GM10847 (cell line): ENCODE measurements around the gene REXO5.

ENCODE experiments used
- POLR2A ChIP-seq: IDR thresholded peaks from 2 replicates; pipeline ENCODE4 v1.6.1; 2011; ENCODE audit not compliant: insufficient read length; ENCODE audit errors: extremely low read depth

The REXO5 gene

GRCh38 chr16:20782470-20782869 is 23.9 kb upstream of the REXO5 start:
- TF ChIP-seq POLR2A = no peak

GRCh38 chr16:20784204-20784603 is 22.1 kb upstream of the REXO5 start:
- no peak for TF ChIP-seq POLR2A

- TF ChIP-seq POLR2A = no peak
Observed at GRCh38 chr16:20789130-20789529, 17.2 kb upstream of the REXO5 start.

DNA sequence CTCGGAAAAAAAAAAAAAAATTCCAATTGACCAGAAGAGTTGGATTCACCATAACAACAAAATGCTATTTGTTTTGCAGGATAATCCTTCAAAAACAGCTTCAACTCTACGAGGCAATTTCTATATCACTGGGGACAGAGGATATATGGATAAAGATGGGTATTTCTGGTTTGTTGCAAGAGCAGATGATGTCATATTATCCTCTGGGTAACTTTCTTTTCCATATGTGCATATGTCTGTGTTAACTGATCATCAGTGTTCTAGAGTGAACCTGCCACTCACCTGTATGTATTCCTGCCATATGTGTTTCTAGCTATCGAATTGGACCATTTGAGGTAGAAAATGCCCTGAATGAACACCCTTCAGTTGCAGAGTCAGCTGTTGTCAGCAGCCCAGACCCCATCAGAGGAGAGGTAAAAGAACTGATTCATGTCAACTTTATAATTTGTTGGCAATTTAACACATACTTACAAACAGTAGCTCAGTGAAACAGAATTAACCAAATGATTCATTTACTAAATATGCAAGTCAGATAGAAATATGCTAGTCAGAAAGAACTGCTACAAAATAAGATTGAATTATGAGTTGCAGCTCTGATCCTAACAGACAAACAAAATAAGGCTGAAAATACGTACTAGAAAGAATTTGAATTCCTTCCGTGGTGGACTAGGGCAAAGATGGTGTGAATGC is 14.3 kb upstream of the REXO5 start:
- TF ChIP-seq POLR2A = no peak

GRCh38 chr16:20798364-20798763 is 8.0 kb upstream of the REXO5 start:
- TF ChIP-seq POLR2A = no peak

GRCh38 chr16:20799599-20799998 is 6.7 kb upstream of the REXO5 start:
- TF ChIP-seq POLR2A = no peak

- no peak for TF ChIP-seq POLR2A
Observed at GRCh38 chr16:20801278-20801677, 5.0 kb upstream of the REXO5 start.

DNA sequence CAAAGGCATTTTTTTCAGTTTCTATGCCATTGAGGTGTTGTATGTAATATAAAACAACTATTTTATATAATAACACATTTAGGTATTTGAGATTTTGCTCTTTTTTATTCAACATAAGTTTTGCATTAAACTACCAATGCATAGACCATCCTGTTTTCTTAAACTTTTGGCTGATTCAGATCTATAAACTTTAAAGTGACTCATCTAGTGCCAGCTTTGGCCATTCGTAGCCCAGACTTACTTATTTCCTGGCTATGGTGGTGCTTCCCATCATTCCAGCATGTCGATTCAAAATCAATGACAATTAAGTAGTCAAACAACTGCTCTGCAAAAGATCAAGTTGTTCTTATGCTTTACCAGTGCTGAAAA is 3.2 kb upstream of the REXO5 start:
- no peak for TF ChIP-seq POLR2A

- no peak for TF ChIP-seq POLR2A
Observed at GRCh38 chr16:20803561-20804214, 2.6 kb upstream of the REXO5 start.

GRCh38 chr16:20807862-20808261 is 1.5 kb downstream of the REXO5 start:
- TF ChIP-seq POLR2A = no peak

GRCh38 chr16:20811889-20812439 is 5.6 kb downstream of the REXO5 start:
- no peak for TF ChIP-seq POLR2A

DNA sequence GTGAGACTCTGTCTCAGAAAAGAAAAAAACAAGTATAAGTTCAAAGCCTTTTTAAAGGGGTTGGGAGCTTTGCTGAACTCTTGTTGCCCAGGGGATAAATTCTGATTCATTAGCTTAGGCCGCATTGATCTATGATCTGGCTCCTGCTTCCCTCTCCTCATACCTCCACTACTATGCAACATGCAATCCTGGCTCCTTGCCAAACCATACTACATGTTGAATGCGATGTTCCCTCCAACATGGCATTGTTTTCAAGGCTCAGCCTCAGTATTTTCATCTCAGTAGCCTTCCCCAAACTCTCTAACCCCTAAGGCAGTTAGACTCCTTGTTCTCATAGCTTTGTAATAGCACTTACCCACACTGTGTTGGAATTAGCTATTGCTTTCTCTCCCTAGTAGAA is 6.2 kb downstream of the REXO5 start:
- TF ChIP-seq POLR2A = no peak

DNA sequence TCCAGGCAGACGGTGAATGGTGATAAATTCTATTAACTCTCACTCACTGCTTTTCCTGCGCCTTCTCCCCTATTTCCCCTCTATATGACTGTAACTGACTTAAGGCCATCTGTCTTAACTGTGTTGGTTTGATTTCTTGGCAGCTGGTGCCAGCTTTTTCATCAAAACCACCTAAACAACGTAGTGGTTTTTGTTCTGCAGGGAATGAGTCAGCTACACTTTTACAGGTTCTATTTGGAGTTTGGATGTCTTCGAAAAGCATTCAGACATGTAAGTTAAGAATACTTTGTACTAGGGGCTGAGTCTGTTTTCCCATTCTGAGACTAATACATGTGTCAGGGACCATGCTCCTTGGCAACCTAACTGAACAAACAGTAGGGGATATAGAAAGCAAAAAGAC is 8.5 kb downstream of the REXO5 start:
- TF ChIP-seq POLR2A = no peak

DNA sequence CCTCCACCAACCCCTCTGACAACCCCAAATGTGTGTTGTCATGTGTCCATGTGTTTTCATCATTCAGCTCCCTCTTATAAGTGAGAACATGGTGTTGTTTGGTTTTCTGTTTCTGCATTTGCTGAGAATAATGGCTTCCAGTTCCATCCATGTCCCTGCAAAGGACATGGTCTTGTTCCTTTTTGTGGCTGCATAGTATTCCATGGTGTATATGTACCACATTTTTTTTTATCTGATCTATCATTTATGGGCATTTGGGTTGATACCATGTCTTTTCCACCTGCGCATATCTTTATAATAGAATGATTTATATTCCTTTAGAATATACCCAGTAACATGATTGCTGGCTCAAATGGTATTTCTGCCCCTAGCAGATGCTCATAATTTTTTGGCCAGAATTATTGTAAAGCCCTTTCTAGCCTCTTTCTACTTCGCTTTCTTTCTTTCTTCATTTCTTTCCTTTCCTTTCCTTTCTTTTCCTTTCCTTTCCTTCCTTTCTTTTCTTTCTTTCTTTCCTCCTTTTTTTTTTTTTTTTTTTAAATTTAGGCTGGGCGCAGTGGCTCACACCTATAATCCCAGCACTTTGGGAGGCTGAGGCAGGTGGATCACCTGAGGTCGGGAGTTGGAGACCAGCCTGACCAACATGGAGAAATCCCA is 12.7 kb downstream of the REXO5 start:
- TF ChIP-seq POLR2A = no peak

DNA sequence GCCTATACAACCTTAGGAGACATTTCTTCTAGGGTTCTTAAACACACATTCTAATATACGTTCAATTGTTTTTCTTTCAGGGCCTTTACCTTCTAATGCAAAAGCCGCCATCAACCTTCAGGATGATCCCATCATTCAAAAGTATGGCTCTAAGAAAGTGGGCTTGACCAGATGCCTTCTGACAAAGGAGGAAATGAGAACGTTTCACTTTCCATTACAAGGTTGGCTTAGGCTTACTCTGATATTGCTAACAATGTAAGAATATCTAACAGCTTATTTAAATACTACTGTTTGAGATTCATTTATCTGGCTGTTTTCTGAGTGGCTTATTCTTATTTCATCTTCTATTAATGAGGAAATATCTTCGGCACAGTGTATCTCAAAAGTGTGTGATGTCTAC is 15.4 kb downstream of the REXO5 start:
- no peak for TF ChIP-seq POLR2A
